GM18873 (cell line): Measurements from ENCODE around the gene HSFX1.

Experiments
- ATAC-seq: cut with Tn5 transposase; IDR thresholded peaks from one replicate; pipeline ENCODE4 v1.9.1; 2021; ENCODE audit warnings: mild to moderate bottlenecking, moderate library complexity, moderate number of reproducible peaks; ENCODE audit not compliant: unreplicated experiment, low FRiP score

The HSFX1 gene

GRCh38 chrX:149803458-149804062 lies 29.7 kb downstream of the HSFX1 start:
- no peak for ATAC-seq

- ATAC-seq: no peak
Measured at GRCh38 chrX:149804102-149804501, 30.2 kb downstream of the HSFX1 start.

GRCh38 chrX:149807747-149808458 lies 34.0 kb downstream of the HSFX1 start:
- ATAC-seq: no peak

GRCh38 chrX:149818652-149819051 lies 44.8 kb downstream of the HSFX1 start:
- no peak for ATAC-seq

GRCh38 chrX:149819371-149819770 lies 45.5 kb downstream of the HSFX1 start:
- no peak for ATAC-seq

- no peak for ATAC-seq
Measured at GRCh38 chrX:149825424-149825823, 51.6 kb downstream of the HSFX1 start.
